K562 (cell line): ENCODE data around the gene ZSWIM9. TPM values are rescaled to one million over a fixed set of nuclear protein-coding genes. Genes with fewer than 3 reads are reported as not detected.

Experiments used
- HDAC1 ChIP-seq, 2 experiments: fragments of 450-650 bp; IDR thresholded peaks; 2 replicates each; pipeline ENCODE4 v1.6.1; 2016 to 2017; ENCODE audit warnings: inconsistent platforms in 1 of 2, mild to moderate bottlenecking in 1 of 2, moderate library complexity in 1 of 2
- KDM5B ChIP-seq: fragments of 200-600 bp; sonication (generic); IDR thresholded peaks from 2 replicates; pipeline ENCODE4 v1.6.1; 2012; ENCODE audit warnings: low read depth, mild to moderate bottlenecking, moderate library complexity, low read length, control low read depth, inconsistent platforms; ENCODE audit not compliant: insufficient replicate concordance
- ZBED1 ChIP-seq: IDR thresholded peaks from 2 replicates; pipeline ENCODE4 v1.6.1; 2014
- ZFP30 ChIP-seq: fragments of 250-450 bp; sonication (Bioruptor Pico); IDR thresholded peaks from 2 replicates; pipeline ENCODE4 v1.8.0; 2022; ENCODE audit warnings: moderate library complexity, mild to moderate bottlenecking, inconsistent platforms, borderline replicate concordance
- ZNF174 ChIP-seq: fragments of 250-450 bp; sonication (Bioruptor Pico); IDR thresholded peaks from 2 replicates; pipeline ENCODE4 v1.4.0; 2020; ENCODE audit warnings: mild to moderate bottlenecking
- ZNF274 ChIP-seq: IDR thresholded peaks from 2 replicates; pipeline ENCODE4 v1.6.1; 2011; ENCODE audit warnings: low read depth, mild to moderate bottlenecking, low read length, moderate library complexity, borderline replicate concordance
- ZNF764 ChIP-seq: fragments of 250-450 bp; sonication (Bioruptor Pico); IDR thresholded peaks from 2 replicates; pipeline ENCODE4 v1.4.0; 2020; ENCODE audit warnings: low read depth, mild to moderate bottlenecking, moderate library complexity
- polyA plus RNA-seq, 8 experiments: library from polyadenylated mRNA; depleted of rRNA in 4 of 8; stranded (reverse) in 5 of 8; unstranded in 3 of 8; fragments of >200 nt; fragmentation: Nextera tagmentation in 2 of 8; fragmentation: Illumina TruSeq in 1 of 8; extraction: Ambion mirVana in 2 of 8; extraction: Trizol in 1 of 8; gene quantifications; 2 replicates each; pipeline versions ENCODE4 v1.2.1 to v1.2.3, GENCODE V29; 2011 to 2014; ENCODE audit warnings: inconsistent platforms in 1 of 8, missing spikeins in 1 of 8
- total RNA-seq, 7 experiments: library from RNA; depleted of rRNA in 6 of 7; stranded (reverse); fragments of >200 nt in 6 of 7; fragmentation: Illumina TruSeq in 2 of 7; extraction: Trizol in 2 of 7; gene quantifications; 2 replicates each; pipeline versions ENCODE4 v1.2.1 to v1.2.3, GENCODE V29; 2011 to 2021; ENCODE audit warnings: low replicate concordance in 1 of 7
- TF ChIP-seq, protein P1 (sequence below): sonication (generic); formaldehyde crosslinking; IDR thresholded peaks from 2 replicates; pipeline ENCODE4 v1.8.0; 2023; ENCODE audit warnings: missing genetic modification reagents, mild to moderate bottlenecking, borderline replicate concordance
- TF ChIP-seq, protein P2 (sequence below), 2 experiments: fragments of 450-650 bp in 1 of 2; sonication (generic) in 1 of 2; formaldehyde crosslinking in 1 of 2; IDR thresholded peaks; 2 replicates each; pipeline versions ENCODE4 v1.7.1 to v1.9.0; 2016 to 2022; ENCODE audit warnings: inconsistent platforms in 1 of 2, mild to moderate bottlenecking in 1 of 2, missing genetic modification reagents in 1 of 2
- TF ChIP-seq, protein P3 (sequence below): fragments of 250-450 bp; sonication (Bioruptor Pico); IDR thresholded peaks from 2 replicates; pipeline ENCODE4 v1.8.0; 2021; ENCODE audit warnings: mild to moderate bottlenecking, moderate library complexity

ZSWIM9 gene
- total and polyA plus RNA-seq, 9 of the 15 experiments (the other 6 are each of a cell fraction or from before 2014, with no cell fraction given): 0.04 to 1.4 (median 0.34) TPM; not detected in 1

- TF ChIP-seq, protein P1, sequence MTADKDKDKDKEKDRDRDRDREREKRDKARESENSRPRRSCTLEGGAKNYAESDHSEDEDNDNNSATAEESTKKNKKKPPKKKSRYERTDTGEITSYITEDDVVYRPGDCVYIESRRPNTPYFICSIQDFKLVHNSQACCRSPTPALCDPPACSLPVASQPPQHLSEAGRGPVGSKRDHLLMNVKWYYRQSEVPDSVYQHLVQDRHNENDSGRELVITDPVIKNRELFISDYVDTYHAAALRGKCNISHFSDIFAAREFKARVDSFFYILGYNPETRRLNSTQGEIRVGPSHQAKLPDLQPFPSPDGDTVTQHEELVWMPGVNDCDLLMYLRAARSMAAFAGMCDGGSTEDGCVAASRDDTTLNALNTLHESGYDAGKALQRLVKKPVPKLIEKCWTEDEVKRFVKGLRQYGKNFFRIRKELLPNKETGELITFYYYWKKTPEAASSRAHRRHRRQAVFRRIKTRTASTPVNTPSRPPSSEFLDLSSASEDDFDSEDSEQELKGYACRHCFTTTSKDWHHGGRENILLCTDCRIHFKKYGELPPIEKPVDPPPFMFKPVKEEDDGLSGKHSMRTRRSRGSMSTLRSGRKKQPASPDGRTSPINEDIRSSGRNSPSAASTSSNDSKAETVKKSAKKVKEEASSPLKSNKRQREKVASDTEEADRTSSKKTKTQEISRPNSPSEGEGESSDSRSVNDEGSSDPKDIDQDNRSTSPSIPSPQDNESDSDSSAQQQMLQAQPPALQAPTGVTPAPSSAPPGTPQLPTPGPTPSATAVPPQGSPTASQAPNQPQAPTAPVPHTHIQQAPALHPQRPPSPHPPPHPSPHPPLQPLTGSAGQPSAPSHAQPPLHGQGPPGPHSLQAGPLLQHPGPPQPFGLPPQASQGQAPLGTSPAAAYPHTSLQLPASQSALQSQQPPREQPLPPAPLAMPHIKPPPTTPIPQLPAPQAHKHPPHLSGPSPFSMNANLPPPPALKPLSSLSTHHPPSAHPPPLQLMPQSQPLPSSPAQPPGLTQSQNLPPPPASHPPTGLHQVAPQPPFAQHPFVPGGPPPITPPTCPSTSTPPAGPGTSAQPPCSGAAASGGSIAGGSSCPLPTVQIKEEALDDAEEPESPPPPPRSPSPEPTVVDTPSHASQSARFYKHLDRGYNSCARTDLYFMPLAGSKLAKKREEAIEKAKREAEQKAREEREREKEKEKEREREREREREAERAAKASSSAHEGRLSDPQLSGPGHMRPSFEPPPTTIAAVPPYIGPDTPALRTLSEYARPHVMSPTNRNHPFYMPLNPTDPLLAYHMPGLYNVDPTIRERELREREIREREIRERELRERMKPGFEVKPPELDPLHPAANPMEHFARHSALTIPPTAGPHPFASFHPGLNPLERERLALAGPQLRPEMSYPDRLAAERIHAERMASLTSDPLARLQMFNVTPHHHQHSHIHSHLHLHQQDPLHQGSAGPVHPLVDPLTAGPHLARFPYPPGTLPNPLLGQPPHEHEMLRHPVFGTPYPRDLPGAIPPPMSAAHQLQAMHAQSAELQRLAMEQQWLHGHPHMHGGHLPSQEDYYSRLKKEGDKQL (CRISPR knock-in tag): no peak
- TF ChIP-seq KDM5B: no peak
- TF ChIP-seq ZNF274: no peak
- TF ChIP-seq, protein P2, sequence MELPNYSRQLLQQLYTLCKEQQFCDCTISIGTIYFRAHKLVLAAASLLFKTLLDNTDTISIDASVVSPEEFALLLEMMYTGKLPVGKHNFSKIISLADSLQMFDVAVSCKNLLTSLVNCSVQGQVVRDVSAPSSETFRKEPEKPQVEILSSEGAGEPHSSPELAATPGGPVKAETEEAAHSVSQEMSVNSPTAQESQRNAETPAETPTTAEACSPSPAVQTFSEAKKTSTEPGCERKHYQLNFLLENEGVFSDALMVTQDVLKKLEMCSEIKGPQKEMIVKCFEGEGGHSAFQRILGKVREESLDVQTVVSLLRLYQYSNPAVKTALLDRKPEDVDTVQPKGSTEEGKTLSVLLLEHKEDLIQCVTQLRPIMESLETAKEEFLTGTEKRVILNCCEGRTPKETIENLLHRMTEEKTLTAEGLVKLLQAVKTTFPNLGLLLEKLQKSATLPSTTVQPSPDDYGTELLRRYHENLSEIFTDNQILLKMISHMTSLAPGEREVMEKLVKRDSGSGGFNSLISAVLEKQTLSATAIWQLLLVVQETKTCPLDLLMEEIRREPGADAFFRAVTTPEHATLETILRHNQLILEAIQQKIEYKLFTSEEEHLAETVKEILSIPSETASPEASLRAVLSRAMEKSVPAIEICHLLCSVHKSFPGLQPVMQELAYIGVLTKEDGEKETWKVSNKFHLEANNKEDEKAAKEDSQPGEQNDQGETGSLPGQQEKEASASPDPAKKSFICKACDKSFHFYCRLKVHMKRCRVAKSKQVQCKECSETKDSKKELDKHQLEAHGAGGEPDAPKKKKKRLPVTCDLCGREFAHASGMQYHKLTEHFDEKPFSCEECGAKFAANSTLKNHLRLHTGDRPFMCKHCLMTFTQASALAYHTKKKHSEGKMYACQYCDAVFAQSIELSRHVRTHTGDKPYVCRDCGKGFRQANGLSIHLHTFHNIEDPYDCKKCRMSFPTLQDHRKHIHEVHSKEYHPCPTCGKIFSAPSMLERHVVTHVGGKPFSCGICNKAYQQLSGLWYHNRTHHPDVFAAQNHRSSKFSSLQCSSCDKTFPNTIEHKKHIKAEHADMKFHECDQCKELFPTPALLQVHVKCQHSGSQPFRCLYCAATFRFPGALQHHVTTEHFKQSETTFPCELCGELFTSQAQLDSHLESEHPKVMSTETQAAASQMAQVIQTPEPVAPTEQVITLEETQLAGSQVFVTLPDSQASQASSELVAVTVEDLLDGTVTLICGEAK (IDR thresholded peaks at IDR 0.05): 0 out of 2 replicates have a peak, but pooled peaks have one; percentile 22
- TF ChIP-seq, protein P2 (CRISPR knock-in tag; IDR thresholded peaks at IDR 0.05): no peak
- TF ChIP-seq ZBED1: no peak
- TF ChIP-seq, protein P3, sequence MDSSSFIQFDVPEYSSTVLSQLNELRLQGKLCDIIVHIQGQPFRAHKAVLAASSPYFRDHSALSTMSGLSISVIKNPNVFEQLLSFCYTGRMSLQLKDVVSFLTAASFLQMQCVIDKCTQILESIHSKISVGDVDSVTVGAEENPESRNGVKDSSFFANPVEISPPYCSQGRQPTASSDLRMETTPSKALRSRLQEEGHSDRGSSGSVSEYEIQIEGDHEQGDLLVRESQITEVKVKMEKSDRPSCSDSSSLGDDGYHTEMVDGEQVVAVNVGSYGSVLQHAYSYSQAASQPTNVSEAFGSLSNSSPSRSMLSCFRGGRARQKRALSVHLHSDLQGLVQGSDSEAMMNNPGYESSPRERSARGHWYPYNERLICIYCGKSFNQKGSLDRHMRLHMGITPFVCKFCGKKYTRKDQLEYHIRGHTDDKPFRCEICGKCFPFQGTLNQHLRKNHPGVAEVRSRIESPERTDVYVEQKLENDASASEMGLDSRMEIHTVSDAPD (CRISPR knock-in tag): no peak
- peak in 1 of 2 experiments; percentile 48; a peak in 1 of 4 replicates for TF ChIP-seq HDAC1 (IDR thresholded peaks at IDR 0.05)
- TF ChIP-seq ZFP30 (CRISPR knock-in tag): no peak
- TF ChIP-seq ZNF764: no peak
- TF ChIP-seq ZNF174 (CRISPR knock-in tag): no peak
These were observed 26.6 kb downstream of the ZSWIM9 start (continued) for GRCh38 chr19:48196933-48197665.
